WTC11 (cell line): ENCODE results near the gene CYP19A1. TPM values are rescaled to one million over a fixed set of nuclear protein-coding genes. Genes with fewer than 3 reads are reported as not detected.

ENCODE experiments used
- ATAC-seq: fragments of 200-7000 bp; cut with Tn5 transposase; 2 replicates; pipeline ENCODE4 v1.10.0; 2021; ENCODE audit warnings: mild to moderate bottlenecking, moderate library complexity
- CTCF ChIA-PET: fragments of 300-600 bp; sonication (Branson Sonifier 250); formaldehyde crosslinking; loops from one replicate; lab custom pipeline; 2021; ENCODE audit warnings: antibody characterized with exemption; lab: Charles Lee
- POLR2A ChIA-PET: fragments of 350-600 bp; sonication (Branson Sonifier 250); formaldehyde crosslinking; loops from one replicate; lab custom pipeline; 2021; ENCODE audit warnings: antibody characterized with exemption; lab: Charles Lee
- DNase-seq: peaks from one replicate; pipeline ENCODE4 v3.0.0; 2021; ENCODE audit warnings: low spot score
- H3K27ac Mint-ChIP-seq: 2 replicates; pipeline ENCODE4 v1.8.0; 2021; ENCODE audit warnings: mixed read lengths
- H3K27me3 Mint-ChIP-seq: 2 replicates; pipeline ENCODE4 v1.8.0; 2021; ENCODE audit warnings: low read depth, mild to moderate bottlenecking, moderate library complexity, mixed read lengths
- H3K36me3 Mint-ChIP-seq: 2 replicates; pipeline ENCODE4 v1.8.0; 2021; ENCODE audit warnings: mixed read lengths
- H3K4me1 Mint-ChIP-seq: 2 replicates; pipeline ENCODE4 v1.8.0; 2022; ENCODE audit warnings: mixed read lengths
- H3K4me3 Mint-ChIP-seq: 2 replicates; pipeline ENCODE4 v1.8.0; 2021; ENCODE audit warnings: mild to moderate bottlenecking, moderate library complexity, mixed read lengths
- H3K9me3 Mint-ChIP-seq: 2 replicates; pipeline ENCODE4 v1.8.0; 2021; ENCODE audit warnings: mixed read lengths
- CBFB ChIP-seq: sonication (generic); formaldehyde crosslinking; IDR thresholded peaks from 2 replicates; pipeline ENCODE4 v1.8.1; 2022; ENCODE audit warnings: mild to moderate bottlenecking, low read depth, missing genetic modification reagents
- ELF4 ChIP-seq: sonication (generic); formaldehyde crosslinking; IDR thresholded peaks from 2 replicates; pipeline ENCODE4 v1.8.1; 2022; ENCODE audit warnings: low read depth, mild to moderate bottlenecking, moderate library complexity, missing genetic modification reagents
- EMX1 ChIP-seq: fragments of 250-450 bp; sonication (Bioruptor Pico); IDR thresholded peaks from 2 replicates; pipeline ENCODE4 v1.8.0; 2021; ENCODE audit warnings: mild to moderate bottlenecking
- GABPB1 ChIP-seq: sonication (generic); formaldehyde crosslinking; IDR thresholded peaks from 2 replicates; pipeline ENCODE4 v1.8.1; 2023; ENCODE audit warnings: mild to moderate bottlenecking, missing genetic modification reagents
- ZNF138 ChIP-seq: sonication (generic); formaldehyde crosslinking; conservative IDR thresholded peaks from 2 replicates; pipeline ENCODE4 v1.8.1; 2022; ENCODE audit warnings: mild to moderate bottlenecking, moderate library complexity, missing genetic modification reagents
- ZNF232 ChIP-seq: sonication (generic); formaldehyde crosslinking; IDR thresholded peaks from 2 replicates; pipeline ENCODE4 v1.8.0; 2022; ENCODE audit warnings: mild to moderate bottlenecking, missing genetic modification reagents
- total RNA-seq: library from RNA; stranded (reverse); gene quantifications from 3 replicates; pipeline ENCODE4 v1.2.3, GENCODE V29; 2021
- TF ChIP-seq, protein P1 (sequence below): sonication (generic); formaldehyde crosslinking; IDR thresholded peaks from 2 replicates; pipeline ENCODE4 v1.8.0; 2023; ENCODE audit warnings: mild to moderate bottlenecking, missing genetic modification reagents
- TF ChIP-seq, protein P2 (sequence below): sonication (generic); formaldehyde crosslinking; IDR thresholded peaks from 2 replicates; pipeline ENCODE4 v1.8.1; 2022; ENCODE audit warnings: missing genetic modification reagents, borderline replicate concordance
- TF ChIP-seq, protein P3 (sequence below): sonication (generic); formaldehyde crosslinking; IDR thresholded peaks from 2 replicates; pipeline ENCODE4 v1.8.0; 2023; ENCODE audit warnings: missing genetic modification reagents
- TF ChIP-seq, protein P4 (sequence below): sonication (generic); formaldehyde crosslinking; IDR thresholded peaks from 2 replicates; pipeline ENCODE4 v1.8.1; 2022; ENCODE audit warnings: mild to moderate bottlenecking, moderate library complexity, missing genetic modification reagents
- TF ChIP-seq, protein P5 (sequence below): sonication (generic); formaldehyde crosslinking; IDR thresholded peaks from 2 replicates; pipeline ENCODE4 v1.8.0; 2022; ENCODE audit warnings: missing genetic modification reagents
- TF ChIP-seq, protein P6 (sequence below): sonication (generic); formaldehyde crosslinking; IDR thresholded peaks from 2 replicates; pipeline ENCODE4 v1.8.1; 2022; ENCODE audit warnings: low read depth, missing genetic modification reagents, borderline replicate concordance
- TF ChIP-seq, protein P7 (sequence below): sonication (generic); formaldehyde crosslinking; IDR thresholded peaks from 2 replicates; pipeline ENCODE4 v1.8.1; 2023; ENCODE audit warnings: mild to moderate bottlenecking, missing genetic modification reagents, moderate library complexity
- TF ChIP-seq, protein P8 (sequence below): sonication (generic); formaldehyde crosslinking; IDR thresholded peaks from 2 replicates; pipeline ENCODE4 v1.8.1; 2023; ENCODE audit warnings: mild to moderate bottlenecking, missing genetic modification reagents
- TF ChIP-seq, protein P9 (sequence below): sonication (generic); formaldehyde crosslinking; IDR thresholded peaks from 2 replicates; pipeline ENCODE4 v1.8.0; 2022; ENCODE audit warnings: mild to moderate bottlenecking, missing genetic modification reagents
- TF ChIP-seq, protein P10 (sequence below): fragments of 250-450 bp; sonication (Bioruptor Pico); IDR thresholded peaks from 2 replicates; pipeline ENCODE4 v1.9.0; 2021; ENCODE audit warnings: mild to moderate bottlenecking
- TF ChIP-seq, protein P11 (sequence below): sonication (generic); formaldehyde crosslinking; IDR thresholded peaks from 2 replicates; pipeline ENCODE4 v1.8.1; 2023; ENCODE audit warnings: mild to moderate bottlenecking, moderate library complexity, missing genetic modification reagents

The CYP19A1 gene
- total RNA-seq, 1 experiment from 2014 or later: not detected

DNA sequence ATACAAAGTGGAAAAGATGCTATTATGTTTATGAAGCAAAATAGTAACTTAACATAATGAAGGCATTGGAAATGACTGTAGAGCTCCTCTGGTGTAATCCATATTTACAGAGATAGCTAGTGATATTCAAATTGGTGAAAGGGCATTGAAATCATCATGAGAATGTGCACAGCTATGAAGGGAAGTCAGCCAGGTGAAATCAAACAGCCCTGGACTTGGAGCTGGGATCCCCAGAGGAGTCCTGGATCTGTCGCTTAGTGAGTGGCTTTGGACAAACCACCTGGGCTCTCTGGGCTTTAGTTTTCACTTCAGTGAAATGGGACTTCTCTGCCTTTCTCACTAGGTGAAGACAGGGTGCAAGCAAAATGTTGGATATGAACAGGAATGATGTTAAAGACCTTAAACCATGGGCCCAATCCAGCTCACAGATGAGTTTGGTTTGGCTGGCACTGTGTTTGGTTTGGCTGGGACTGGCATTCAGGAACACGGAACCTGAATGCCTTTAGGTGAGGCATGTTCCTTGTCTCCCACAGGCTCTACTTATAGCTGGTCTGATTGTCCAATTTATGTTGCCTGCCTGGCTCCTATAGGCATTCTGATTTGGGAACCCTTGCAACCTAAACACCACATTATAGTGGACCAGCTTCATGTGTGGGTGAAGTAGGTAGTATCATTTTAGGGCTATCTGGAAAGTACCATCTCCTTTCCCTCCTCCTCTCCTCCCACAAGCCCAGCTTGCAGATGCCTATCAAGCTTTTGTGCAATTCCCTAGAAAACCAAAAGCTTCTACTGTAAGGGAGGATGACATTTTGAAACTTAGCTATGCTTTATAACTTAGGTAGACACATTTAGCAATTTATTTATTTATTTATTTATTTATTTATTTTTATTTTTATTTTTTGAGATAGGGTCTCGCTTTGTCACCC lies 133.1 kb downstream of the CYP19A1 start:
- Mint-ChIP-seq H3K4me3 (no peak overlapping the region), H3K4me1 (peaks cover 10% of the 10 kb centered on the region), H3K27me3 (no peaks in the 10 kb centered on the region), H3K9me3 (no peaks in the 10 kb centered on the region), H3K27ac (no peak overlapping the region), H3K36me3 (no peaks in the 10 kb centered on the region)
- TF ChIP-seq, protein P1, sequence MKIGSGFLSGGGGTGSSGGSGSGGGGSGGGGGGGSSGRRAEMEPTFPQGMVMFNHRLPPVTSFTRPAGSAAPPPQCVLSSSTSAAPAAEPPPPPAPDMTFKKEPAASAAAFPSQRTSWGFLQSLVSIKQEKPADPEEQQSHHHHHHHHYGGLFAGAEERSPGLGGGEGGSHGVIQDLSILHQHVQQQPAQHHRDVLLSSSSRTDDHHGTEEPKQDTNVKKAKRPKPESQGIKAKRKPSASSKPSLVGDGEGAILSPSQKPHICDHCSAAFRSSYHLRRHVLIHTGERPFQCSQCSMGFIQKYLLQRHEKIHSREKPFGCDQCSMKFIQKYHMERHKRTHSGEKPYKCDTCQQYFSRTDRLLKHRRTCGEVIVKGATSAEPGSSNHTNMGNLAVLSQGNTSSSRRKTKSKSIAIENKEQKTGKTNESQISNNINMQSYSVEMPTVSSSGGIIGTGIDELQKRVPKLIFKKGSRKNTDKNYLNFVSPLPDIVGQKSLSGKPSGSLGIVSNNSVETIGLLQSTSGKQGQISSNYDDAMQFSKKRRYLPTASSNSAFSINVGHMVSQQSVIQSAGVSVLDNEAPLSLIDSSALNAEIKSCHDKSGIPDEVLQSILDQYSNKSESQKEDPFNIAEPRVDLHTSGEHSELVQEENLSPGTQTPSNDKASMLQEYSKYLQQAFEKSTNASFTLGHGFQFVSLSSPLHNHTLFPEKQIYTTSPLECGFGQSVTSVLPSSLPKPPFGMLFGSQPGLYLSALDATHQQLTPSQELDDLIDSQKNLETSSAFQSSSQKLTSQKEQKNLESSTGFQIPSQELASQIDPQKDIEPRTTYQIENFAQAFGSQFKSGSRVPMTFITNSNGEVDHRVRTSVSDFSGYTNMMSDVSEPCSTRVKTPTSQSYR: no peak
- TF ChIP-seq, protein P2, sequence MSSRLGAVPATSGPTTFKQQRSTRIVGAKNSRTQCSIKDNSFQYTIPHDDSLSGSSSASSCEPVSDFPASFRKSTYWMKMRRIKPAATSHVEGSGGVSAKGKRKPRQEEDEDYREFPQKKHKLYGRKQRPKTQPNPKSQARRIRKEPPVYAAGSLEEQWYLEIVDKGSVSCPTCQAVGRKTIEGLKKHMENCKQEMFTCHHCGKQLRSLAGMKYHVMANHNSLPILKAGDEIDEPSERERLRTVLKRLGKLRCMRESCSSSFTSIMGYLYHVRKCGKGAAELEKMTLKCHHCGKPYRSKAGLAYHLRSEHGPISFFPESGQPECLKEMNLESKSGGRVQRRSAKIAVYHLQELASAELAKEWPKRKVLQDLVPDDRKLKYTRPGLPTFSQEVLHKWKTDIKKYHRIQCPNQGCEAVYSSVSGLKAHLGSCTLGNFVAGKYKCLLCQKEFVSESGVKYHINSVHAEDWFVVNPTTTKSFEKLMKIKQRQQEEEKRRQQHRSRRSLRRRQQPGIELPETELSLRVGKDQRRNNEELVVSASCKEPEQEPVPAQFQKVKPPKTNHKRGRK (CRISPR knock-in tag): no peak
- TF ChIP-seq, protein P3, sequence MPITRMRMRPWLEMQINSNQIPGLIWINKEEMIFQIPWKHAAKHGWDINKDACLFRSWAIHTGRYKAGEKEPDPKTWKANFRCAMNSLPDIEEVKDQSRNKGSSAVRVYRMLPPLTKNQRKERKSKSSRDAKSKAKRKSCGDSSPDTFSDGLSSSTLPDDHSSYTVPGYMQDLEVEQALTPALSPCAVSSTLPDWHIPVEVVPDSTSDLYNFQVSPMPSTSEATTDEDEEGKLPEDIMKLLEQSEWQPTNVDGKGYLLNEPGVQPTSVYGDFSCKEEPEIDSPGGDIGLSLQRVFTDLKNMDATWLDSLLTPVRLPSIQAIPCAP (CRISPR knock-in tag): no peak
- TF ChIP-seq EMX1 (CRISPR knock-in tag): no peak
- no peak for TF ChIP-seq ZNF138 (CRISPR knock-in tag)
- TF ChIP-seq, protein P4, sequence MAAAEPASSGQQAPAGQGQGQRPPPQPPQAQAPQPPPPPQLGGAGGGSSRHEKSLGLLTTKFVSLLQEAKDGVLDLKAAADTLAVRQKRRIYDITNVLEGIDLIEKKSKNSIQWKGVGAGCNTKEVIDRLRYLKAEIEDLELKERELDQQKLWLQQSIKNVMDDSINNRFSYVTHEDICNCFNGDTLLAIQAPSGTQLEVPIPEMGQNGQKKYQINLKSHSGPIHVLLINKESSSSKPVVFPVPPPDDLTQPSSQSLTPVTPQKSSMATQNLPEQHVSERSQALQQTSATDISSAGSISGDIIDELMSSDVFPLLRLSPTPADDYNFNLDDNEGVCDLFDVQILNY: no peak
- TF ChIP-seq, protein P5, sequence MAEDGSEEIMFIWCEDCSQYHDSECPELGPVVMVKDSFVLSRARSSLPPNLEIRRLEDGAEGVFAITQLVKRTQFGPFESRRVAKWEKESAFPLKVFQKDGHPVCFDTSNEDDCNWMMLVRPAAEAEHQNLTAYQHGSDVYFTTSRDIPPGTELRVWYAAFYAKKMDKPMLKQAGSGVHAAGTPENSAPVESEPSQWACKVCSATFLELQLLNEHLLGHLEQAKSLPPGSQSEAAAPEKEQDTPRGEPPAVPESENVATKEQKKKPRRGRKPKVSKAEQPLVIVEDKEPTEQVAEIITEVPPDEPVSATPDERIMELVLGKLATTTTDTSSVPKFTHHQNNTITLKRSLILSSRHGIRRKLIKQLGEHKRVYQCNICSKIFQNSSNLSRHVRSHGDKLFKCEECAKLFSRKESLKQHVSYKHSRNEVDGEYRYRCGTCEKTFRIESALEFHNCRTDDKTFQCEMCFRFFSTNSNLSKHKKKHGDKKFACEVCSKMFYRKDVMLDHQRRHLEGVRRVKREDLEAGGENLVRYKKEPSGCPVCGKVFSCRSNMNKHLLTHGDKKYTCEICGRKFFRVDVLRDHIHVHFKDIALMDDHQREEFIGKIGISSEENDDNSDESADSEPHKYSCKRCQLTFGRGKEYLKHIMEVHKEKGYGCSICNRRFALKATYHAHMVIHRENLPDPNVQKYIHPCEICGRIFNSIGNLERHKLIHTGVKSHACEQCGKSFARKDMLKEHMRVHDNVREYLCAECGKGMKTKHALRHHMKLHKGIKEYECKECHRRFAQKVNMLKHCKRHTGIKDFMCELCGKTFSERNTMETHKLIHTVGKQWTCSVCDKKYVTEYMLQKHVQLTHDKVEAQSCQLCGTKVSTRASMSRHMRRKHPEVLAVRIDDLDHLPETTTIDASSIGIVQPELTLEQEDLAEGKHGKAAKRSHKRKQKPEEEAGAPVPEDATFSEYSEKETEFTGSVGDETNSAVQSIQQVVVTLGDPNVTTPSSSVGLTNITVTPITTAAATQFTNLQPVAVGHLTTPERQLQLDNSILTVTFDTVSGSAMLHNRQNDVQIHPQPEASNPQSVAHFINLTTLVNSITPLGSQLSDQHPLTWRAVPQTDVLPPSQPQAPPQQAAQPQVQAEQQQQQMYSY: no peak
- TF ChIP-seq, protein P6, sequence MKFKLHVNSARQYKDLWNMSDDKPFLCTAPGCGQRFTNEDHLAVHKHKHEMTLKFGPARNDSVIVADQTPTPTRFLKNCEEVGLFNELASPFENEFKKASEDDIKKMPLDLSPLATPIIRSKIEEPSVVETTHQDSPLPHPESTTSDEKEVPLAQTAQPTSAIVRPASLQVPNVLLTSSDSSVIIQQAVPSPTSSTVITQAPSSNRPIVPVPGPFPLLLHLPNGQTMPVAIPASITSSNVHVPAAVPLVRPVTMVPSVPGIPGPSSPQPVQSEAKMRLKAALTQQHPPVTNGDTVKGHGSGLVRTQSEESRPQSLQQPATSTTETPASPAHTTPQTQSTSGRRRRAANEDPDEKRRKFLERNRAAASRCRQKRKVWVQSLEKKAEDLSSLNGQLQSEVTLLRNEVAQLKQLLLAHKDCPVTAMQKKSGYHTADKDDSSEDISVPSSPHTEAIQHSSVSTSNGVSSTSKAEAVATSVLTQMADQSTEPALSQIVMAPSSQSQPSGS (CRISPR knock-in tag): no peak
- TF ChIP-seq, protein P7, sequence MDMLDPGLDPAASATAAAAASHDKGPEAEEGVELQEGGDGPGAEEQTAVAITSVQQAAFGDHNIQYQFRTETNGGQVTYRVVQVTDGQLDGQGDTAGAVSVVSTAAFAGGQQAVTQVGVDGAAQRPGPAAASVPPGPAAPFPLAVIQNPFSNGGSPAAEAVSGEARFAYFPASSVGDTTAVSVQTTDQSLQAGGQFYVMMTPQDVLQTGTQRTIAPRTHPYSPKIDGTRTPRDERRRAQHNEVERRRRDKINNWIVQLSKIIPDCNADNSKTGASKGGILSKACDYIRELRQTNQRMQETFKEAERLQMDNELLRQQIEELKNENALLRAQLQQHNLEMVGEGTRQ: no peak
- TF ChIP-seq, protein P8, sequence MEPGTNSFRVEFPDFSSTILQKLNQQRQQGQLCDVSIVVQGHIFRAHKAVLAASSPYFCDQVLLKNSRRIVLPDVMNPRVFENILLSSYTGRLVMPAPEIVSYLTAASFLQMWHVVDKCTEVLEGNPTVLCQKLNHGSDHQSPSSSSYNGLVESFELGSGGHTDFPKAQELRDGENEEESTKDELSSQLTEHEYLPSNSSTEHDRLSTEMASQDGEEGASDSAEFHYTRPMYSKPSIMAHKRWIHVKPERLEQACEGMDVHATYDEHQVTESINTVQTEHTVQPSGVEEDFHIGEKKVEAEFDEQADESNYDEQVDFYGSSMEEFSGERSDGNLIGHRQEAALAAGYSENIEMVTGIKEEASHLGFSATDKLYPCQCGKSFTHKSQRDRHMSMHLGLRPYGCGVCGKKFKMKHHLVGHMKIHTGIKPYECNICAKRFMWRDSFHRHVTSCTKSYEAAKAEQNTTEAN: no peak
- TF ChIP-seq, protein P9, sequence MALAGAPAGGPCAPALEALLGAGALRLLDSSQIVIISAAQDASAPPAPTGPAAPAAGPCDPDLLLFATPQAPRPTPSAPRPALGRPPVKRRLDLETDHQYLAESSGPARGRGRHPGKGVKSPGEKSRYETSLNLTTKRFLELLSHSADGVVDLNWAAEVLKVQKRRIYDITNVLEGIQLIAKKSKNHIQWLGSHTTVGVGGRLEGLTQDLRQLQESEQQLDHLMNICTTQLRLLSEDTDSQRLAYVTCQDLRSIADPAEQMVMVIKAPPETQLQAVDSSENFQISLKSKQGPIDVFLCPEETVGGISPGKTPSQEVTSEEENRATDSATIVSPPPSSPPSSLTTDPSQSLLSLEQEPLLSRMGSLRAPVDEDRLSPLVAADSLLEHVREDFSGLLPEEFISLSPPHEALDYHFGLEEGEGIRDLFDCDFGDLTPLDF (CRISPR knock-in tag): no peak
- TF ChIP-seq GABPB1: no peak
- TF ChIP-seq, protein P10, sequence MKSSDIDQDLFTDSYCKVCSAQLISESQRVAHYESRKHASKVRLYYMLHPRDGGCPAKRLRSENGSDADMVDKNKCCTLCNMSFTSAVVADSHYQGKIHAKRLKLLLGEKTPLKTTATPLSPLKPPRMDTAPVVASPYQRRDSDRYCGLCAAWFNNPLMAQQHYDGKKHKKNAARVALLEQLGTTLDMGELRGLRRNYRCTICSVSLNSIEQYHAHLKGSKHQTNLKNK (CRISPR knock-in tag): no peak
- no peak for TF ChIP-seq ELF4
- no peak for TF ChIP-seq ZNF232 (CRISPR knock-in tag)
- TF ChIP-seq, protein P11, sequence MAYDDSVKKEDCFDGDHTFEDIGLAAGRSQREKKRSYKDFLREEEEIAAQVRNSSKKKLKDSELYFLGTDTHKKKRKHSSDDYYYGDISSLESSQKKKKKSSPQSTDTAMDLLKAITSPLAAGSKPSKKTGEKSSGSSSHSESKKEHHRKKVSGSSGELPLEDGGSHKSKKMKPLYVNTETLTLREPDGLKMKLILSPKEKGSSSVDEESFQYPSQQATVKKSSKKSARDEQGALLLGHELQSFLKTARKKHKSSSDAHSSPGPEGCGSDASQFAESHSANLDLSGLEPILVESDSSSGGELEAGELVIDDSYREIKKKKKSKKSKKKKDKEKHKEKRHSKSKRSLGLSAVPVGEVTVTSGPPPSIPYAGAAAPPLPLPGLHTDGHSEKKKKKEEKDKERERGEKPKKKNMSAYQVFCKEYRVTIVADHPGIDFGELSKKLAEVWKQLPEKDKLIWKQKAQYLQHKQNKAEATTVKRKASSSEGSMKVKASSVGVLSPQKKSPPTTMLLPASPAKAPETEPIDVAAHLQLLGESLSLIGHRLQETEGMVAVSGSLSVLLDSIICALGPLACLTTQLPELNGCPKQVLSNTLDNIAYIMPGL (CRISPR knock-in tag): no peak
- TF ChIP-seq CBFB (CRISPR knock-in tag): no peak
- CTCF ChIA-PET: interaction anchor here (1.1 to 3.0 kb wide), 4 partner anchors 9 to 72 kb away, joined by 3 to 14 read pairs (median 8); no protein-coding TSS in a partner anchor
- ATAC-seq (no peak), DNase-seq (no peak)
- POLR2A ChIA-PET: no interaction called here
